Right lobe of liver (tissue), 4 donors: ENCODE data around the gene TCEANC.

Source experiments
- CTCF ChIP-seq, 4 donors: fragments of 200-600 bp in 3 of 4; fragments of 450-650 bp in 1 of 4; IDR thresholded peaks; one replicate each; pipeline versions ENCODE4 v1.5.1 to v1.8.0; 2016 to 2022; ENCODE audit warnings: antibody characterized with exemption in 4 of 4, mild to moderate bottlenecking in 2 of 4
- POLR2A ChIP-seq: fragments of 450-650 bp; IDR thresholded peaks from one replicate; pipeline ENCODE4 v1.6.1; 2017; ENCODE audit warnings: antibody characterized with exemption, mild to moderate bottlenecking
- donor health status: DM: no; HTN: no; CAD: no.
- donor health status: DM: no; HTN: no; CAD: no.
- donor health status: DM: no; HTN: yes; CAD: no.

- TF ChIP-seq CTCF (IDR thresholded peaks at IDR 0.05) (no peak), POLR2A (no peak)
These were observed 45.0 kb downstream of the TCEANC start for GRCh38 chrX:13697976-13698375.
